ENCODE measurements around the gene OR6Y1.

The OR6Y1 gene, protein sequence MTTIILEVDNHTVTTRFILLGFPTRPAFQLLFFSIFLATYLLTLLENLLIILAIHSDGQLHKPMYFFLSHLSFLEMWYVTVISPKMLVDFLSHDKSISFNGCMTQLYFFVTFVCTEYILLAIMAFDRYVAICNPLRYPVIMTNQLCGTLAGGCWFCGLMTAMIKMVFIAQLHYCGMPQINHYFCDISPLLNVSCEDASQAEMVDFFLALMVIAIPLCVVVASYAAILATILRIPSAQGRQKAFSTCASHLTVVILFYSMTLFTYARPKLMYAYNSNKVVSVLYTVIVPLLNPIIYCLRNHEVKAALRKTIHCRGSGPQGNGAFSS

DNA sequence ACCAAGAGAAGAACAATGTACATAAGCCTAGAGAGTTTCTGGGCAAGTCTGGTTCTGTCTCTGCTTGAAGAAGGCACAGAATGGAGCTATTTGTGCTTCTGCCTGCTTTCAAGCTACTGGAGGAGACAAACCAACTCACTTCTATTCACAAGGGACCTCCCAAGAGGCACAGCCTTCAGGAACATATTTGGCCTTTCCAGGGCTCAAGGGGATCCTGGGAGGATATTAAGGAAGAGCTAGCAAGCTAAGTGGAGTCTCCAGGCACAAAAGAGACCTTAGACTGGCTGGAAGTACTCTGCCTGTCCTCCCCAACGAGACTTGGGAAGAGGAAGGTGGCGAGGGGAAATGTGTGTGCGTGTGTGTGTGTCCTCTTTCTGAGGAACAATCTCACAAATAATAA, at the start of gene OR6Y1:
TSS of gene OR6Y1 (minus strand) at position 54 of the 400 bp plus-strand sequence. CDS start 6,300 bp downstream, outside the sequence.
- DNase-seq (ENCODE audit: low spot score): no peak

DNA sequence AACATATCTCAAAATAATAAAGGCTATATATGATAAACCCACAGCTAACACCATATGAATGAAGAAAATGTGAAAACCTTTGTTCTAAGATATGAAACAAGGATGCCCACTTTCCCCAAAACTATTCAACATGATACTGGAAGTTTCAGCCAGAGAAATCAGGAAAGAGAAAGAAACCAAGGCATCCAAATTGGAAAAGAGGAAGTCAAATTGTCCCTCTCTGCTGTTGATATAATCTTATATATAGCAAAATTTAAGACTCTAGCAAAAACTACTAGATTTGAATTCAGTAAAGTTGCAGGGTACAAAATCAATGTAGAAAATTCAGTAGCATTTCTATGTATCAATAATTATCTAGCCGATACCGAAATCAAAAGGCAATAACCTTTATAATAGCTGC, 46.5 kb upstream of the OR6Y1 start:
- no peak for DNase-seq (ENCODE audit: low spot score)

DNA sequence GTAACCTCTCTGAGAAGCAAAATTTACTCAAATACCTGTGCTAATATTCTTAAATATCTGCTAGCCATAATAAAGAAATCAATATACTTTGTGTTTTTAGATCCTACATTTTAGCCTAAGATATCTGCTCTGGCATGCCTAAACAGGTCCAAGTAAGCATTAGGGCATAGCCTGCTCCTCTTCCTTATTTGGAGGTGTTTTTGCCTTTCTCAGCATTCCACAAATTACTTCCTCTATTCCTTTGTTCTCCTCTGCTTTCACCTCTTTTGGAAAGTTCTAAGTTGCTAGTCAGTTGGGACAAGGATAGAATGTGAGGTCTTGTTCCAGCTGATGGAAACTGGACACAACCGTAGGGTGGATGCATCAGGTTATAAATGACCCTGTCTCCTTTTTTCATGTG, 32.7 kb upstream of the OR6Y1 start:
- no peak for DNase-seq (ENCODE audit: low spot score)

DNA sequence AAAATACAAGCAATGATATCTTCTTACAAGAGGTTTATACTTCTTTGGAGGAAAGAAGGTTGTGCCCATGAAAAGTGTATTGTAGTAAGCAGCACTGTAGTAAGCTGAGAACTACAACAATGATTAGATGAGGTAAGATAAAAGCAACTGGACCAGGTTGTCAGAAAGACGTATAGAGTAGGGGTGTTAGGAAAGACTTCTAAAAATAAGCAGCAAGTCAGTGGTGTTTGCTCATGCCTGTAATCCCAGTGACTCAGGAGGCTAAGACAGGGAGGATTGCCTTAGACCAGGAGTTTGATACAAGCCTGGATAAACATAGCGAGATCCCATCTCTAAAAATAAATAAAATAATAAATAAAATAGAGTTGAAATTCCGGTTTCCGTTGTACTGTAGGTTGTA, 29.8 kb upstream of the OR6Y1 start:
- no peak for DNase-seq (ENCODE audit: low spot score)

DNA sequence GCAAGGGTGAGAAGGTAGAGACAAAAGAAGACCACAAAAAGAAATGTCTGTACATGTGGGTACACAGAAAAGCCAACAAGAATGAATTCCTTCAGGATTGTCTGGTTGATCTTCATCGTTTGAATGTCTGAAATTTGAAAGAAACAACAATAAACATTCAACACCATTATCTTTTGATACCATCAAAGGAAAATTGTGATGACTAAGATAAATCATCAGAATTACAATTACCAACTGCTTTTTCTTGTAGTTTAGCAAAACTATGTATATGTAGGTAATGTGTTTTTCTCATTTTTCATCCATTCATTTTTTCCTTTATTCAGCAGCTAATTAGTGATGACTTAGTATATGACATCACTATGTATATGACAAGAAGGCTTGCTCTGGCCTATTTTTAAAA, 25.5 kb upstream of the OR6Y1 start, which contains the start of gene OR10X1:
TSS of gene OR10X1 (minus strand) at position 167 of the 400 bp plus-strand sequence. CDS start at position 167, 0 bp downstream.
- DNase-seq (ENCODE audit: low spot score): no peak

DNA sequence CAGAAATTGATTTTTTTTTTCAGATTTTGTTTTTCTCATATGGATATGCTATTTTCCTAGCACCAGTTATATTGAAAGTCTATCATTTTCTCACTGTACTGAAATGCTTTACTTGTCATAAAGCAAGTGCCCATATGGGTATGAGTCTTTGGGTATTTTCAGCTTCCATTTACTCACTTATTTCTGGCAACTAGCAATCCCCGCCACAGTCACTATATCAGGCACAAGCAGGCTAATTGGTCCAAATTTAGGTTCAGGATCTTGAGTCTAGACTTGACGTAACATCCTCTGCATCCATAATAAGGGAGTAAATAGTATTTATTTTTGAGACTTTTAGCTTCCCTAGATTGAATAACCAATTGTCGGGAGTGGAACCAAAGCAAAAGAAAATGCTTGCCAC, 23.4 kb upstream of the OR6Y1 start:
- DNase-seq (ENCODE audit: low spot score): no peak

DNA sequence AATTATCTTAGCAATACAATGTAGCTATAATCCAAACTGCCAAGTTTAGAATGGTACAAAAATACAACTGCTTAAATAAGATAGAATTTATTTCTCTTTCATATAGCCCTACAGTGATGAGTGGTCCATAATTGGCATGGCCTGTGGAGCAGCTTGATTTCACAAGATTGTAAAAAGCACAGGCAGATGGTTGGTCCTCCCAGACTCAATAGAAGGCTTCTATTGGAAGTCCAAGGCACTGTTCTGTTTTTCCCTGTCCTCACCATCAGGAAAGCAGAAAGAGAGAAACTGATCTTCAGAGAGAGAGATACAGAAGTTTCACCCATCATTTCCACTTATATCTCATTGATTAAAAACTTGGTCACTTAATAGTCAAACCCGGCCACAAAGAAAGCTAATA, 18.0 kb upstream of the OR6Y1 start:
- no peak for DNase-seq (ENCODE audit: low spot score)

DNA sequence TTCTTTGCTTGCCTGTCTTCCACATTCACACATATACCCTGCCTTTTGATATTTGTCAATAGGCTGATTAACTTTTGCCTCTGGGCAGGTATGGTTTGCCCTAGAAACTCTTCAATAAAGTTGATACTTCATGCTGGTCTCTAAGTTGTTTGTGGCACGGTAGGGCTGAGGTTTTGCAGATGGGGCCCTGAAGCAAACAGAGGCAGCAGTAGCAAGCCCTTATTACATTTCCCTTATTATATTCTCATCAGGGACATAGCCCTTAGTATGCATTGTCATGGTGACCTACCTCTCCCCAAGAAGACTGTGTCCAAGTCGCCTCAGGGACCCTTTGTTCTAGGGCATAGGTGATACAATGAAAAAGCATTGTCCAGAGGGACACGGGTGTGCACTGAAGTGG, 16.3 kb upstream of the OR6Y1 start, which contains the start of gene OR6P1:
TSS of gene OR6P1 (minus strand) at position 101 of the 400 bp plus-strand sequence. CDS start 6,976 bp downstream, outside the sequence.
- no peak for DNase-seq (ENCODE audit: low spot score)

DNA sequence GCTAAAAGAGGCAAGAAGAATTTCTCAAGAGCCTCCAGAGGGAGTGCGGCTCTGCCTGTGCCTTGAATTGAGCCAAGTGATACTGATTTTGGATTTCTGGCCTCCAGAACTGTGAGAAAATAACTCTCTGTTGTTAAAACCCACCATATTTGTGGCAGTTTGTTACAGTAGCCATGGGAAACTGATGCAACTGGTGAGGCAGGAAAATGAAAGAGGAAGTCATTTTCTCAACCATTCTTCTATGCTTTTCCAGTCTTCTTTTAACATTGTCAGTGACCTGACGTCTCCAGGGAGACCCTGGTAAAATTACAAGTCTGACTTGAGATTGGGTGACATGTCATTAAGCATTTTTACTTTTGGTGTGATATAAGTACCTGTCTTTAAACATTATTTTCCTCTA, 10.4 kb upstream of the OR6Y1 start:
- no peak for DNase-seq (ENCODE audit: low spot score)

DNA sequence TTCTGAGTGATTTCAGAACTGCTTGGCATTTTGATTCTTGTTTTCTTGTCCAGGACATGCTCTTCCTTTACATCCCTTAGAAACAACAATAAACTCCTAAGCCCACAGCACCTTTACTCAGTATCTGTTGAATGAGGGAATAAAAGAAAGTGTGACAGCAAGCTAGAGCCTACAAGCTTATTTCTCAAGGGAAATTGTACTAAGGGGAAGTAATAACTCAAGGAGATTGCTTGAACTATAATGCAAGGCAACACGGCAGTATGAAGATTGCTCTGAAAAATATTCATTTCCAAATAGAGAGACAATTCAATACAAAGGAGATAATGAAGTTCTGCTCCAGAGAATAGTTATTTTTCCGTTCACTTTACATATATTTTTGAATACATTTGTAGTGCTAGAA, 9.6 kb upstream of the OR6Y1 start:
- DNase-seq (ENCODE audit: low spot score): no peak

DNA sequence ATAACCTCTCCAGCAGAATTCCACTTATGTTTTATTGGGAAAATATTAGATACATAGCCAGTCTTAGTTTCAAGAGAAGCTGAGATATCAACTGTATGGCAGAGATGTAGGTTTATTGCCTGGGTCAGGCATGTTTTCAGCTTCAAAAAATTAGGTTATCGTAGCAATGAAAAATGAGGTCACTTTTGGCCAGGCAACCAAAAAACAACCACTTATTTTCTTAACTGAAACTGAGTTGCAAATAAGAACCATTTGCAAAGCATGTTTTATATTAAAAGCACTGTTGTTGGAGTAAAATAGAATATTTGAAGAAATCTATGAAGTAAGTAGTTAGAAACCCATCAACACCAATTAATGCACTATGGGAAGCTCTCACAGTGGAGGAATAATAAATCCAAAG, 5.5 kb upstream of the OR6Y1 start:
- DNase-seq (ENCODE audit: low spot score): no peak

DNA sequence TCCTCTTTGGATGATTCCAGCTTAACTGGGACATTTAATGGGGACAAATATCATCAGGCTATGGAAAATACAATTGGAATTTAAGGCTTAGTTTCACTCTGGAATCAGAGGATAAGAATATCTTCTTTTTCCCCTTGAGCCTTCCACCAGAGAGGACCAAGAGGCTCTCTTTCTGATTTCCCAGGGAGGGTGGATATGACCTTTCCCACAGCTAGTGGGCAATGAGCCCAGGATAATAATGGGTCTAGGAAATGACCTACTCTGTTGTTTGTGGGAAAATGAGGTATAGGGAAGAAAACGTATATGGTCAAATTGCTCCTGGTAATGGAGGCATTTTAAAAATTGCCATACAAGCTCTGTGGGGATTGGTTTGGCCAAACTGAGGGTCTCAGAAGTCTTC, 1.9 kb downstream of the OR6Y1 start:
- DNase-seq (ENCODE audit: low spot score): no peak

DNA sequence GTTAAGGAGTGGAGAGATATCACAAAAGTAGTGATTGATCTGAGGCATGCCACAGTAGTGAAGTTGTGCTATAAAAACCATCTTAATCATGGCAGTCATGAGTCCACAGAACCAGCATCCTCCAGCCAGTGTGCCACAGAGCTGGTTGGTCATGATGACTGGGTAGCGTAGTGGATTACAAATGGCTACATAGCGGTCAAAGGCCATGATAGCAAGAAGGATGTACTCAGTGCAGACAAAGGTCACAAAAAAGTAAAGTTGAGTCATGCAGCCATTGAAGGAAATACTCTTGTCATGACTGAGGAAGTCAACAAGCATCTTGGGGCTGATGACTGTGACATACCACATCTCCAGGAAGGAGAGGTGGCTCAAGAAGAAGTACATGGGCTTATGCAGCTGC, 6.7 kb downstream of the OR6Y1 start:
- DNase-seq (ENCODE audit: low spot score): no peak

DNA sequence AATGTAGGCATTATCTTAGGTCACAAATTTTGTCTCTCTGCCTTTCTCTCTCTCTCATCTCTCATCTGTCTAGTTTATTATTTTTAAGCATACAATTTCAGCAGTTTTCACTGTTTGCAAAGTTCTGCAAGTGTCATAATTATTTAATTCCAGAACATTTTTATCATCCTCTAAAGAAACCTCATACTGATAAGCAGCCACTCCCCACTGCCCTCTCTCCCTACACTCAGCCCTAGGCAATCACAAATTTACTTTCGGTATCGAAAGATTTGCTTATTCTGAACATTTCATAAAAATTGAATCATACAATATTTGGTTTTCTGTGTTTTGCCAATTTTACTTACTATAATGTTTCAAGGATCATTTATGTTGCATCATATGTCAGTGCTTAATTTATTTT, 16.6 kb downstream of the OR6Y1 start:
- no peak for DNase-seq (ENCODE audit: low spot score)

DNA sequence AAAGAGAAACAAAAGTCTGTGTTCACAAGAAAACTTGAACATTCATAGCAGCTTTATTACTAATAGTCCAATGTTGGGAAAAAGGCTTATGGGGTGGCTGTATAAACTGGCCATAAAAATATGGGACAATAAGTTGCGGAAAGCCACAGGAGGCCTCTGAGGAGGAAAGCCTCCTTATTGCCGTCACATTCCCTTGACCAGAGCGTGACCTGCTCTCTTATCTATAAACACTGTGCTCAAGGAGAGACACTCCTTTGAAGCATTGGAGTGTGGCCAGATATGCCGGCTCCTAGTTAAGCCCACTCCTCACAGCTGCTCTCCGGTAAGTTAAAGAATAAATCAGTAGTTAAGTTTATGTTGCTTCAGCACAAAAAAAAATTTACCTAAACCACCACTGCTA, 19.7 kb downstream of the OR6Y1 start:
- no peak for DNase-seq (ENCODE audit: low spot score)

DNA sequence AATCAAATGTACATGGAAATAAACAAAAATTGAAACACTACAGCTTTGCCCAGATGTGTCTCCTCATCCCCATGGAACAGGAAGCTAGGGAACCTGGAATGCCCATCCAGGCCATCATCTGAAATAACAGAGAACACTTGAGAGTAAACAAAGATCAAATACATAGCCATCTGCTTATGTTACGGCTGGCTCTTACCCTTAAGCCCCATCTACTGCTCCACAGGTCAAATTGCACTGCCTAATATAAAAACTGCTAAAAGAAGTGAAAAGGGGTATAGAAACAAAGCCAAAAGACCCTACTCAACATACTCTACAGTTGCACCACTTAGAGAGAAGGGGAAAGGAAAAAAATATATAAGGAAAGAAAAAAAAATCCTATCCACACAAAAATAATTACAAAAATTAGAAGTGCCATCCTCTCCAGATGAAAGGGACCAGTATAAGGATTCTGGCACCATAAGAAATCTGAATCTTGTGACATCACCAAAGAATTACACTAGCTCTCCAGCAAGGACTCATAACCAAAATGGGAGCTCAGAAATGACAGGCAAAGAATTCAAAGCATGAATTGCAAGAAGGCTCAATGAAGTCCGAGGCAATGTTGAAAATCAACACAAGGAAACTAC, 26.9 kb downstream of the OR6Y1 start:
- DNase-seq (ENCODE audit: low spot score): peak; percentile 43

DNA sequence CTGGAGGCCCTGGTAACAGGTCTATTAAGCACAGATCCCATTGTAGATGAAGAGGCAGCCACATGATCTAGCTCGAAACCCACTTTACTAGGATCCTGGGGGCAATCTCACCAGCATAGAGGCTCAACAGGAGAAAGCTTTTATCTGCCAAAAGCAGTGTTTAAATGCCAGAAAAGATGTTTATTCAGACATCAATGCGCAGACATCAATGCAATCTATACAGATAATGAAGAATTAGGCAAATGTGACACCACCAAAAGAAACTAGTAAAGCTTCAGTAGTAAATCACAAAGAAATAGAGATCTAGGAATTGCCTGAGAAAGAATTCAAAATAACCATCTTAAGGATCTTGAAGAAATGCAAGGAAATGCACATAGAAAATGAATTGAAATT, 32.5 kb downstream of the OR6Y1 start:
- DNase-seq (ENCODE audit: low spot score): no peak

DNA sequence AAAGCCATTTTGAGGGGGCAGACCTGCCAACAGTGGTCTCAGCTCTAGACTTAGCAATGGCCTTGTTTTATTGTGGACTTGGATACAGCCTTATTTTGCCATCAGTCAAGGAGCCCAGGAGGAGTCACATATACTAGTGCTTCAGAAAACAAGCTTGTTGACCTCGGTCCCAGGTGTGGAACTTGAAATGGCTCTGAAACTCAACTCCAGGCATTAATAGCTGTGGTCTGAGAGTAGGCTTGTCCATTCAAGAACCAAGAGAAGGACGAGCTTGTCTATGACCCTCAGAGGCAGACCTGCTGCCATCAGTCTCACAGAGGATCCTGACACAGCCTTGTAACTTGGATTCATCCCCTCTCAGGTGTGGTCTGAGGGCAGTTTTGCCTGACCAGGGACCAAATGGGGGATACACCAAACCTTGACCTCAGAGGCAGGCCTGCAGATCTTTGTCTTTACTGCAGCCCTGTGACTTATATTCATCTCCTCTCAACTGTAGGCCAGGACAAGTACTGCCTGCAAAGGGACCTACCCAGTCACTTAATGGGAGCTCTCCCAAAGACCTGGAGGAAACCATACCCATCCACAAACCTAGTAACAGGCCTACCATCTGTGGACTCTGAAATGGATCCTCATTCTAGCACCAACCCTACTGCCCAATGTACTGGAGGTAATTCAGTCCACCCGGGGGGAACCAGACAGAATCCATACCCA, 33.1 kb downstream of the OR6Y1 start:
- DNase-seq (ENCODE audit: low spot score): no peak

DNA sequence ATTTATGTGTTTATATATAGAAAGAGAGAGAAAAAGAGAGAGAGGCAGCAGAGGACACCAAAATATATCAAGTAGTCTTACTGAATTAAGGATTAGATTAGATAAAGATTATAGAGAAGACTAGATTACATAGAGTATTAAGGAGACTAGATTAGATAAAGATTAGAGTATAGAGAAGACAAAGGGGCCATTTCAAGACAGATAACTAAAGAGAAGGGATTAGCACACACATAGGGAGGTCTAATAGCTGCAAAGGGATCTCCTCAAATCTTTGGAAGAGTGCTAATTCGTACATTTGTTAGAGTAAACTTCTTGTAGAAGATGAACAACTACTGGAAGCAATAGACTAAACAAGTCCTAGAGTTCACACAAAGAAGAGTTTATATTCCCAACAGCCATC, 34.2 kb downstream of the OR6Y1 start:
- DNase-seq (ENCODE audit: low spot score): no peak

DNA sequence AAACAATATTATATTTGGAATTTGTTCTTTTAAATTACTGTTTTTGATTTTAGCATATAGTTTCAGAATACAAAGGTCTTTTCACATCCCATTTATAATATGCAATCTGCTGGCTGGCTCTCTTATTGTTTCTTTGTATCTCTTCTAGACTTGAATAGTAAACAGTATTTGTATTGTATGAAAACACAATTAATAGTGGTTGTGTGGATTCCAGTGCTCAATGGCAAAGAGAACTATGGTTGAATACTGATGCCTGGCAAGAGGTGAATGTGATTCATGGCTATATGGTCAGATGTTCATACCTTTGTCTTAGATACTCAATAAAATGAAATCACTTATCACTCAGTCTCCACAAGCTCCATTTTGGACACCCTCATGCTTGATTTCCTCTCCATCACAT, 37.2 kb downstream of the OR6Y1 start:
- no peak for DNase-seq (ENCODE audit: low spot score)

DNA sequence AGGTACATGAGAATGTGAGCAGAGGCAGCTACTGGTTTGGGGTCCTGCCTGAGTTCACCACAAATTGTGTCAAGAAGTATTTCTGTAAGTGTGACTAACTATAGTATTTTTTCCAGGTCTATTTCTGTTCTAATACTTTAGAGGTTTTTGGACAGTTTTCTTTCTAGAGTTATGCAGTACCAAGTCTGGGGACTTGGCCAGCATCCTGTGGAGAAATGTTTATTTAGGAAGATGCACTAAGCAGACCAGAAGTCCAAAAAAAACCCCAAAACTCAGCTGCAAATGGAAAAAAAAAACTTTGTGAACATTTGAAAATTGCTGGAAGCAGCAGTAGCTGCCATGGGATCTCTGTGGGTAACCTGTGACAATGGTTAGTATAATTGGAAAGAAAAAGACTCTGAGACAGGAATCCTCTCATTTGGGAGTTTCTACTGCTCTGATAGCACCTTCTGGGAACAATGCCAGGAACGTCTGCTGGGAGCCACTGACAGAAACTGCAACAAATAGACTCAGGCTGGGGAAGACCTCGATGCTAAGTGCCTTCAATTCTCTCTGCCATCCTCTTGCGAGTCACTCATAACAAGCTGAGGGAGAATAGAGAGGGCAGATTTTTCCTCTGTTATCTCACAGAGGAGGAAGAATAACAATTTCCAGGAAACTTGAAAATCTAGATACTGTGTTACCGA, 44.6 kb downstream of the OR6Y1 start:
- no peak for DNase-seq (ENCODE audit: low spot score)

DNA sequence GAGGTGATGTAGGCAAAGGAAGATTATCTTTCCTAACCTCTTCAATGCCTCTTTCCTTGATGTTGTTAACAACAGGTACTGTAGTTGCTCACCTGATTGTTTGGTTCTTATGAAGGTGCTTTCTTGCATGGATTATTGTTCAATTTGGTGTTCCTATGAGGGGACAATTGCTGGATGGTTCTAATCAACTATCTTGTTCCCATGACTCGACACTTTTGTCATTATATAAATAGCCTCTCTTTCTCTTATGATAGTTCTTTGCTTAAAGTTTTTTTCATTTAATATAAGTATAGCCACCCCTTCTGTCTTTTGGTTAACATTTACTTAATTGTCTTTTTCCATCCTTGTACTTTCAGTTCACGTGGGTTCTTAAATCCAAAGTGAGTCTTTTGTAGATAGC, 46.7 kb downstream of the OR6Y1 start:
- no peak for DNase-seq (ENCODE audit: low spot score)
